Neutrophil (primary cell): ENCODE results near the gene LRRC8E.
A peak's percentile ranks its signal among the peaks of the same experiment; 100 is the strongest.

Source experiments
- H3K27ac ChIP-seq: fragments of 200-600 bp; sonication (generic); 2 replicates; pipeline ENCODE4 v1.5.1; 2016; ENCODE audit warnings: mild to moderate bottlenecking, moderate library complexity
- H3K27me3 ChIP-seq: fragments of 200-600 bp; sonication (generic); 2 replicates; pipeline ENCODE4 v1.6.0; 2016; ENCODE audit warnings: mild to moderate bottlenecking
- H3K36me3 ChIP-seq: fragments of 200-600 bp; sonication (generic); 2 replicates; pipeline ENCODE4 v1.5.1; 2017
- H3K4me1 ChIP-seq, 2 experiments: fragments of 200-600 bp in 1 of 2; sonication (generic) in 1 of 2; 1 replicate in 1 of 2; 2 replicates in 1 of 2; pipeline versions ENCODE4 v1.5.1 to v1.6.1; 2013 to 2016; ENCODE audit warnings: low read depth in 1 of 2, low read length in 1 of 2, mild to moderate bottlenecking in 1 of 2, moderate library complexity in 1 of 2; ENCODE audit not compliant: control insufficient read depth in 1 of 2, insufficient read depth in 1 of 2
- H3K4me3 ChIP-seq, 2 experiments: fragments of 200-600 bp in 1 of 2; sonication (generic) in 1 of 2; 1 replicate in 1 of 2; 2 replicates in 1 of 2; pipeline ENCODE4 v1.5.1; 2013 to 2016; ENCODE audit warnings: low read depth in 1 of 2, low read length in 1 of 2, mild to moderate bottlenecking in 1 of 2, moderate library complexity in 1 of 2
- H3K9me3 ChIP-seq: fragments of 200-600 bp; sonication (generic); 2 replicates; pipeline ENCODE4 v1.5.1; 2016
- CTCF ChIP-seq: fragments of 200-600 bp; sonication (generic); IDR thresholded peaks from 2 replicates; pipeline ENCODE4 v1.5.1; 2016; ENCODE audit warnings: antibody characterized with exemption

Gene LRRC8E

GRCh38 chr19:7900401-7900870 lies 12.1 kb downstream of the LRRC8E start:
- H3K9me3 ChIP-seq = no peaks in the 10 kb centered on the region
- H3K4me1 ChIP-seq = peaks cover 26 to 32% of the 10 kb centered on the region in 2 experiments
- peaks cover 37% of the 10 kb centered on the region for H3K27me3 ChIP-seq
- no peak overlapping the region for H3K4me3 ChIP-seq
- no peak for TF ChIP-seq CTCF
- H3K36me3 ChIP-seq = no peaks in the 10 kb centered on the region
- H3K27ac ChIP-seq = no peak overlapping the region

- Histone ChIP-seq H3K4me3 (no peak overlapping the region), H3K27me3 (peaks cover 37% of the 10 kb centered on the region), H3K9me3 (no peaks in the 10 kb centered on the region), H3K36me3 (peaks cover 3% of the 10 kb centered on the region), H3K4me1 (peaks cover 26 to 32% of the 10 kb centered on the region in 2 experiments), H3K27ac (no peak overlapping the region)
- TF ChIP-seq CTCF = no peak
Measured at GRCh38 chr19:7900931-7901330, 12.6 kb downstream of the LRRC8E start.

- Histone ChIP-seq H3K27me3 (peaks cover 37% of the 10 kb centered on the region), H3K36me3 (peaks cover 7% of the 10 kb centered on the region), H3K4me3 (no peak overlapping the region), H3K9me3 (no peaks in the 10 kb centered on the region), H3K4me1 (peaks cover 26 to 32% of the 10 kb centered on the region in 2 experiments), H3K27ac (no peak overlapping the region)
- TF ChIP-seq CTCF = no peak
Measured at GRCh38 chr19:7901337-7901736, 13.0 kb downstream of the LRRC8E start.

GRCh38 chr19:7902796-7903243 lies 14.5 kb downstream of the LRRC8E start:
- H3K9me3 ChIP-seq = no peaks in the 10 kb centered on the region

GRCh38 chr19:7903244-7904073 lies 15.1 kb downstream of the LRRC8E start, which contains the start of gene MAP2K7:
Gene MAP2K7 (plus strand): TSS chr19:7903877. CDS start chr19:7903945, 68 bp downstream.
- H3K36me3 ChIP-seq = peaks cover 10% of the 10 kb centered on the region
- TF ChIP-seq CTCF = peak; percentile 92
- no peaks in the 10 kb centered on the region for H3K9me3 ChIP-seq
- H3K27ac ChIP-seq = peak within 1 kb of the TSS; percentile 96
- H3K4me3 ChIP-seq = peak within 1 kb of the TSS; percentile 75 to 88
- peaks cover 22 to 23% of the 10 kb centered on the region in 2 experiments for H3K4me1 ChIP-seq
- H3K27me3 ChIP-seq = peaks cover 37% of the 10 kb centered on the region

More at GRCh38 chr19:7902796-7903243, 14.5 kb downstream of the LRRC8E start:
- H3K27me3 ChIP-seq = peaks cover 37% of the 10 kb centered on the region
- H3K4me3 ChIP-seq = peak overlapping the region; percentile 75 to 88
- H3K36me3 ChIP-seq = peaks cover 10% of the 10 kb centered on the region
- TF ChIP-seq CTCF = no peak
- H3K4me1 ChIP-seq = peaks cover 23 to 26% of the 10 kb centered on the region in 2 experiments
- peak overlapping the region; percentile 96 for H3K27ac ChIP-seq
